NCI-H187 treated with DMSO at 0.1 percent for 48 hours (cell line): ENCODE measurements around the gene ZNF622.

Experiments
- DNase-seq: peaks from one replicate; lab custom pipeline; 2025; lab: John Stamatoyannopoulos, UW

ZNF622 gene

GRCh38 chr5:16430349-16431089 lies 35.1 kb downstream of the ZNF622 start:
- DNase-seq = no peak

DNA sequence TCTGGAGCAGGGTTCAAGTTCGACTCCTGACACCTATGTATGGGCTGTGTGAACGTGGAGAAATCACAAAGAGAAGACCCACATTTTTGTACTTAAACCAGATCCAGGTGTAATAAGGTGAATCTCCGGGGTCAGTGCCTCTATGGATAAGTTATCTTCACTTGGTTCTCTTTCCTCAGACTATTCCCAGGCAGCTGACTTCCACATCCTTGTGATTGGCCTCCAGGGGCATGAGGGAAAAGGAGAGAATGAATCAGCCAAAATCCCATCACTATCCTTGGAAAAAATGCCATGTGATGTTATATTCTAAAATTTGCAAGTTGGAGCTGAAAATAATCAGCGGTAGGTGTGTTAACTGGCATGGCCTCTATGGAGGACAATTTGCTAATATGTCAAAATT lies 37.2 kb downstream of the ZNF622 start:
- DNase-seq = no peak

GRCh38 chr5:16427587-16427986 lies 38.0 kb downstream of the ZNF622 start:
- DNase-seq = no peak

DNA sequence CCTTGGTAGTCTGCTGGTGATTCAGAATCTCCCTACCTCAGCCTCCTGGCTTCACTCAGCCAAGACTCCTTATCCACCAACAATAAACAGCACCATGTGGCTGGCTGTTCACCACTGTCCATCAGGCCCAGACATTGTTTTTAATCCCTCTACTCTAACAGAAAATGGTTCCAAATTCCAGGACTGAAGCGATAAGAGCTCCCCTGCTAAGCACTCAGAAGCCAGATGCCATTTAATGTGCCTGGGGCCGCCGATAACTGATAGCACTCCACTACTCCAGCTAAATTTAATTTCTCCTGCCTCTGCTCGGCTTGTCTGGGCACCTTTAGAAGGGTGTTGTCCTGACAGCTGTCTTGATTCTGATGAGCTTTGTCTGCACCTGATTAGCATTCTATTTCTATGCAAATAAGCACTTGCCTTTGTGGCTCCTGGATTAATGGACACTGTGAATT lies 47.1 kb downstream of the ZNF622 start:
- DNase-seq = no peak

DNA sequence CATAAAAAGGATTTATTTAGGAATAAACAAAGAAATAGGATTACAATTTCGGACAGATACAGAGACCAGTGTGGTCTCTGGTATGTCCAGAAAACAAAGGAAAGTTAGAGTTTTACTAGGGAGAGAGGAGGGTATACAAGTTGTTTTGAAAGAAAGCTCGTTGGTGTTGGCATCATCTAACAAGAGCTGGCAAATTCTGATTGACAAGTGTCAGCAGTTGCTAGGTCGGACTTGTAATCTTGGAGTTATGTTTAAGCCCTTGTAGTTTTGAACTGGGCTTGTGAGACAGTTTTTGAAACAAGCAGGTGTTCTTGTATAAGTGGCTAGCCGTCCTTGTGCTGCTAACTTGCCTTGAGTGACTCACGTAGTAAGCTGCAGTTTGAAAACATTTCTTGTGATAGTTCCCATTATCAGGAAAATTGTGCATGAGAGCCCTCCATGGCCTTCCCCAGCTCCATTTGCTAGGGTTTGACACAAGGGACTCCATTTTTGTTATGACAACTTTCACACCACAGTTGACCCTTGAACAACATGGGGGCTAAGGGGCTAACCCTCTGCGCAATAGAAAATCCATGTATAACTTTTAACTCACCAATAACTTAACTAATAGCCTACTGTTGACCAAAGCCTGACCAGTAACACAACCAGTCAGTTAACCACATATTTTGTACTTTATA lies 48.1 kb downstream of the ZNF622 start:
- no peak for DNase-seq

- DNase-seq = no peak
Measured at GRCh38 chr5:16414861-16415260, 50.7 kb downstream of the ZNF622 start.

DNA sequence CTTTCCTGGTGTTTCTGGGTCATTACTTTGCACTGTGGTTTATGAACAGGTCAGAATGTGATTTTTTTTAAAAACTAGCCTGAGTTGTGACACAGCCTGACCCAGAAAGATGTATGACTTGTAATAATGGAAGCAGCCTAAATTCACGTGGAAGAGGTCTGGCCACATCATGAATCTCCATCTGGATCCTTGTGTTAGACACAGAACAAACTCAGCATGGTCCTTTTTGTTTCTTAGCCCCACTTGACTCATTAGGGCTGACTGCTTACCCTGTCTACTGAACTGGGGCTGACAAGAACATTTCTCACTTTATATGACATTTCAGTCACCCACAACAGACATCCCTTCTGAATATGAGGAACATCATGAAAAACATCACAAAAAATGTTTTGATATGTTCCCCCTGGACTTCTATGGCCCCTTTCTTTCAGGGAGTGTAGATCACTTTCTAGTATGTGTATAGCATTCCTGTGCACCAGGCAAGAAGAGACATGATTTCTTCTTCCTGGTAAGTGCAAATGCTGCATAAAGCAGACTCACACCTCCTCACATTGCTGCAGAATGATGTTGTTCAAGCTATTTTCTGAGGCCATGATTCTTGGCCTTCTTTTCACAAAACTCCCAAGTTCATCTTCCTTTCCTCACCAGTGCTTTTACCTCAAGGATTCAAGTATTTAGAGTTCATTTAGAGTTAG lies 52.3 kb downstream of the ZNF622 start:
- DNase-seq = no peak

GRCh38 chr5:16412556-16412955 lies 53.0 kb downstream of the ZNF622 start:
- no peak for DNase-seq

- no peak for DNase-seq
Measured at GRCh38 chr5:16411741-16412455, 53.7 kb downstream of the ZNF622 start.

DNA sequence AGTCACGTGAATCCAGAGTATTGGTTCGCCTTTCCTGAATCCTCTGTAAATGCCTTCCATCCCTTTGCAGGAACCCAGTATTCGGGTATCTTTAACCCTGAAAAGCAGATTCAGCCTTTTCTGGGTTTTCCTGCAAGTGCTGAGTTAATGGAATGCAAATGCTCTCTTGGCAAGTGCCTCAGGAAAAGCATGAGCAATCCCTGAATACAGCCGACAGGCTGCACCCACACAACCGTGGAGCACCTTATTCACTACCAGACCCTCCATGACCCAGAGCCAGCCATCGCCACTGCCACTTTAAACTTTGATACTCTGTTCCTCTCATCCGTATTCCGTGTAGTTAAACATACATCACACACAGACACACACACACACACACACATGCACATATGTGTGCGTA lies 54.4 kb downstream of the ZNF622 start:
- no peak for DNase-seq

- DNase-seq = no peak
Measured at GRCh38 chr5:16410338-16410737, 55.3 kb downstream of the ZNF622 start.

DNA sequence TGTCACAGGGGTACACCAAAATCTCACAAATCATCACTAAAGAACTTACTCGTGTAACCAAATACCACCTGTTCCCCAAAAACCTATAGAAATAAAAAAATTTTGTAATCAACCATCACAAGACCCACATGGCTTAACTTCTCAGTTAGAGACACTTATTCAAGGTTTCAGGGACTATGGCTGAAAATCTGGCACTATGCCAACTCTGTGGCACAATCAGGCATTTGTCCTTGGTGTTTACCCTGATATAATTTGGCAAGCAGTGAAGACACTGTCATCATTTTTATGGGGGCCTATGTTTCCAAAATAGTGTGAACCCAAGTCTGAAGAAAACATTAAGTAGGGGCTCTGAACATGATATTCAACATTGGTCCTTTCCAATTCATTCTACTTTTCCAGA lies 59.0 kb downstream of the ZNF622 start:
- no peak for DNase-seq

GRCh38 chr5:16406023-16406422 lies 59.6 kb downstream of the ZNF622 start:
- no peak for DNase-seq
